Mononuclear cell (primary cell): ENCODE measurements around the gene CT55. TPM values are rescaled to one million over a fixed set of nuclear protein-coding genes. Genes with fewer than 3 reads are reported as not detected.
"Not testable (repeated sequence)": the region's sequence is repeated elsewhere in the genome, so short reads cannot be mapped to it uniquely, and the experiment has no call there.

Experiments used
- H3K27me3 ChIP-seq: 2 replicates; pipeline ENCODE4 v1.6.0; 2011; ENCODE audit warnings: low read length, control low read depth; ENCODE audit not compliant: insufficient read depth
- H3K4me1 ChIP-seq: 2 replicates; pipeline ENCODE4 v1.5.1; 2011; ENCODE audit warnings: mild to moderate bottlenecking, low read length, control low read depth; ENCODE audit not compliant: insufficient read depth
- H3K4me3 ChIP-seq: 2 replicates; pipeline ENCODE4 v1.5.1; 2011; ENCODE audit warnings: mild to moderate bottlenecking, low read length, moderate library complexity
- H3K9me3 ChIP-seq: 2 replicates; pipeline ENCODE4 v1.5.1; 2011; ENCODE audit warnings: low read depth, mild to moderate bottlenecking, control low read depth, low read length
- total RNA-seq: library from RNA; depleted of rRNA; stranded (reverse); fragments of >200 nt; gene quantifications from one replicate; pipeline ENCODE4 v1.2.3, GENCODE V29; 2012

CT55 gene
- not detected for total RNA-seq

- H3K27me3 ChIP-seq, result no peaks in the 10 kb centered on the region
Observed at GRCh38 chrX:135170877-135171519, at the start of gene CT55. Gene CT55 (minus strand): TSS chrX:135171398. CDS start chrX:135171171, 227 bp downstream.

GRCh38 chrX:135213200-135213844 lies 42.1 kb upstream of the CT55 start:
- Histone ChIP-seq H3K4me3 (no peak overlapping the region), H3K9me3 (no peaks in the 10 kb centered on the region), H3K4me1 (no peaks in the 10 kb centered on the region), H3K27me3 (no peaks in the 10 kb centered on the region)

More at GRCh38 chrX:135170877-135171519, at the start of gene CT55:
- Histone ChIP-seq H3K4me3 (no peak within 1 kb of the TSS), H3K9me3 (no peaks in the 10 kb centered on the region), H3K4me1 (no peaks in the 10 kb centered on the region)

GRCh38 chrX:135206427-135206826 lies 35.2 kb upstream of the CT55 start:
- not testable (repeated sequence) for H3K27me3 ChIP-seq, H3K4me1 ChIP-seq, H3K4me3 ChIP-seq, H3K9me3 ChIP-seq

DNA sequence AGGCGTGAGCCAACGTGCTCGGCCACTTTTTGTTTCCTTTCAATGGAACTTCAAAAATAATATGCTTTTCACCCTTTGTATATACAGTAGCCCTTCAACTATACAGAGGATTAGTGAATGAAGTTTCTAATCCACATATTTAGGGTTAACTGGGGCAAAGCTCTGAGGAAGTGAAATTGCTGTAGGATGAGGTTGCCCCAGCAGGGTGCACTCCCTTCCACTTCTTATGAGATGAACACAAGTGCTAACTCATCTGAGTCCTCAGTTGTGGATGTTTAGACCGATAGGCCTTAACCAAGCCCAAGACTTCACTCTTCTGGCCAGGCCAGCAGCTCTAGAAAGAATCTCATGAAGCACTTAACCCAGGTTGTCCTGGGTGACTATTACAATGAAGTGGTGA lies 29.1 kb upstream of the CT55 start:
- H3K4me3 ChIP-seq, result no peak overlapping the region
- no peaks in the 10 kb centered on the region for H3K9me3 ChIP-seq
- peaks cover under 1% of the 10 kb centered on the region for H3K27me3 ChIP-seq
- no peaks in the 10 kb centered on the region for H3K4me1 ChIP-seq

- no peaks in the 10 kb centered on the region for H3K4me1 ChIP-seq
- no peak overlapping the region for H3K4me3 ChIP-seq
- no peaks in the 10 kb centered on the region for H3K27me3 ChIP-seq
- H3K9me3 ChIP-seq, result no peaks in the 10 kb centered on the region
Observed at GRCh38 chrX:135194684-135195083, 23.5 kb upstream of the CT55 start.

GRCh38 chrX:135193740-135194139 lies 22.5 kb upstream of the CT55 start:
- H3K9me3 ChIP-seq, result no peaks in the 10 kb centered on the region
- no peak overlapping the region for H3K4me3 ChIP-seq
- no peaks in the 10 kb centered on the region for H3K27me3 ChIP-seq
- H3K4me1 ChIP-seq, result no peaks in the 10 kb centered on the region

DNA sequence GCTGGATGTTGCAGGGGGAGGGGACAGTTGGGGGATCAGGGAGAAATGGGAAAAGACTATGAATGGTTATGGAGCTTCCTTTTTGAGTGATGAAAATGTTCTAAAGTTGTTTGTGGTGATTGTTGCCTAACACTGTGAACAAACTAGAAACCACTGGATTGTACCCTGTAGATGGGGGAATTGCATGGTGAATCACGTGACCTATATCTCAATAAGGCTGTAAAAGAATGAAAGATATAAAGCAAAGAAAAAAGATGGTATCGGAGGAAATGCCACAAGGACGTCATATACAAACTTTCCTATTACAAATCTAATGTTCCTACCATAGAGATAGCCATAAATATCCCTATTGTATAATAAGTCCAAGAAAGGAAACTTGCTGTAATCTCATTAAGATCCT lies 20.6 kb upstream of the CT55 start:
- no peaks in the 10 kb centered on the region for H3K9me3 ChIP-seq
- H3K4me3 ChIP-seq, result no peak overlapping the region
- no peaks in the 10 kb centered on the region for H3K27me3 ChIP-seq
- H3K4me1 ChIP-seq, result no peaks in the 10 kb centered on the region

GRCh38 chrX:135185795-135186443 lies 14.7 kb upstream of the CT55 start:
- Histone ChIP-seq H3K9me3 (no peaks in the 10 kb centered on the region), H3K4me1 (no peaks in the 10 kb centered on the region), H3K27me3 (no peaks in the 10 kb centered on the region), H3K4me3 (no peak overlapping the region)

GRCh38 chrX:135178636-135179035 lies 7.4 kb upstream of the CT55 start:
- H3K4me3 ChIP-seq, result no peak overlapping the region
- H3K27me3 ChIP-seq, result no peaks in the 10 kb centered on the region
- no peaks in the 10 kb centered on the region for H3K9me3 ChIP-seq

GRCh38 chrX:135170468-135170867 lies 730 bp downstream of the CT55 start:
- H3K4me1 ChIP-seq, result no peaks in the 10 kb centered on the region
- H3K4me3 ChIP-seq, result no peak overlapping the region
- H3K27me3 ChIP-seq, result no peaks in the 10 kb centered on the region
- H3K9me3 ChIP-seq, result no peaks in the 10 kb centered on the region

More at GRCh38 chrX:135178636-135179035, 7.4 kb upstream of the CT55 start:
- H3K4me1 ChIP-seq, result no peaks in the 10 kb centered on the region

DNA sequence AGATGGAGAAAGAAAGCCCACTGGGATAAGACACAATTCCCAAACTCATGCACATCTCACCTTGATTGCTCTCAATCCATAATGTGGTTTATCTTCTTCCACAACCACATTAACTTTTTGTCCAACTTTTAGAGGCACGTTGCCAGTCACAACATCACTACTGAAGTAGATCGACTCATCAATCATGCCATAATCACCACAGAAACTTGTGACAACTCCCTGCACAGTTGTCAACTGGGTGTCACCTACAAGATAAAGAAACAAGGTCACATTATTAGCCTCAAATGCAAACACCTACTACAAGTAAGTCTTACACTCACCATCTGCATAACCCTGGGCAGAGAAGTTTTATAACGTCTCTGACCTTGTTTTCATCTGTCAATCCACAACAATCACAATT lies 1.7 kb downstream of the CT55 start:
- not testable (repeated sequence) for H3K4me3 ChIP-seq, H3K9me3 ChIP-seq, H3K4me1 ChIP-seq, H3K27me3 ChIP-seq

DNA sequence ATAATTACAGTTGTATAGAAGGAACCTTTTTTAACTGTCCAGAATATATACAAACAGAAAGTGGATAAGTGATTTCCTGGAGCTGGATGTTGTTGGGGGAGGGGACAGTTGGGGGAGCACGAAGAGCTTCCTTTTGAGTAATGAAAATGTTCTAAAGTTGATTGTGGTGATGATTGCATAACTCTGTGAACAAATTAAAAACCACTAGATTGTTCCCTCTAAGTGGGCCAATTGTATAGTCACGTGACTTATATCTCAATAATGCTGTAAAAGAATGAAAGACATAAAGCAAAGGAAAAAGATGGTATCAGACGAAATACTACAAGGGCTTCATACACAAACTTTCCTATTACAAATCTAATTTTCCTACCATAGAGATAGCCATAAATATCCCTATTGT lies 2.7 kb downstream of the CT55 start:
- H3K9me3 ChIP-seq, result no peaks in the 10 kb centered on the region
- peaks cover 2% of the 10 kb centered on the region for H3K27me3 ChIP-seq
- H3K4me3 ChIP-seq, result no peak overlapping the region
- no peaks in the 10 kb centered on the region for H3K4me1 ChIP-seq

- not testable (repeated sequence) for H3K9me3 ChIP-seq
Observed at GRCh38 chrX:135154688-135155087, 16.5 kb downstream of the CT55 start.

GRCh38 chrX:135126145-135126544 lies 45.1 kb downstream of the CT55 start:
- not testable (repeated sequence) for H3K4me1 ChIP-seq, H3K9me3 ChIP-seq, H3K27me3 ChIP-seq, H3K4me3 ChIP-seq

More at GRCh38 chrX:135154688-135155087, 16.5 kb downstream of the CT55 start:
- not testable (repeated sequence) for H3K27me3 ChIP-seq, H3K4me1 ChIP-seq, H3K4me3 ChIP-seq

DNA sequence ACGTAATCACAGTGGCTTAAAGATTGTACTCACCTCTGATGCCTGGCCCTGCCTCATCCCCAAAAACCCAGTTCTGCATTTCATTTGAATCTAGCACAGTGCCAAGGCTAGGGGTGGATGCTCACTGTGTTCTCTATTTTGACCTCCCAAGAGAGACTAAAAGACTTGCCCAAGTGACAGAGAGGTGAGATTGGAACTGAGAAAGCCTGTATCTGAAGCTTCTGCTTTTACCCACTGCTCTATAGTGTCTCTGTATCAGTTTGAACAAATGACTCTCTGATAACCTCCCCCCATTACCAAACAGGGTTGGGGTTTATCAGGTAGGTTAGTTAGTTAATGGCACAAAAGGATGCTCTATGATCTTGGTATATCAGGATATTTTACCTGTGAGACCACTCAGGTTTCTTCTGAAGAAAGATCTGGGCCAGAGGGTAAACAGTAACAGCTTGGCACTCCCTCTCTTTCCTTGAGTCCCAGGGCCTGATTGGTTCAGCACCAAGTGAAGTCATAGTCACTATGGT lies 51.1 kb downstream of the CT55 start, which contains the start of gene ETDB:
ETDB (minus strand) TSS at position 471 of the 521 bp plus-strand sequence. CDS start 1,265 bp downstream, outside the sequence.
- H3K9me3 ChIP-seq, H3K27me3 ChIP-seq, H3K4me3 ChIP-seq, H3K4me1 ChIP-seq: not testable (repeated sequence)
